ENCODE measurements around the gene LONP2. TPM values are rescaled to one million over a fixed set of nuclear protein-coding genes. Genes with fewer than 3 reads are reported as not detected.

Gene LONP2
- total and polyA plus RNA-seq, 9 of the 15 experiments (the other 6 are each of a cell fraction or from before 2014, with no cell fraction given), result 8.1 to 41.2 (median 25.6) TPM

DNA sequence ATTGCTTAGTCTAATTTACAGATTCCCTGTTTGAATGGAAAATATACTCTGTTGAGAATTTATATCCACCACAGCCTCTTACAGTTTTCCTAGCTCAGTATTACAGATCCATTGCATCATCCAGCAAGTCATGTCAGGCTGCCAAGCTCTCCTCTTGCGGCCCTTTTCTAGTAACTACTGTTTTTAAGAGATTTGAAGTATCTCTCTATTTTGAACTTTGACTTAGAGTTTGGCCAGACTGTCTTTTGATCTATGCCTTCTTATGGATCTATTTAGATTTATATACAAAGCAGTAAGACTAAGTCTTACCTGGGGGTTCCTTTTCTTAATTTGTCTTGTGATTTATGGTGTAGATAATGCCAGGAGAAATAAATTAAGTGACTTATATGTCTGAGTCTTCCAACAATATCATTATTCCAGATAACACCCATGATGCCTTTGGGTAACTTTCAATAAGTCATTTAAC, 56.3 kb downstream of the LONP2 start (continued):
- TF ChIP-seq, protein P1, sequence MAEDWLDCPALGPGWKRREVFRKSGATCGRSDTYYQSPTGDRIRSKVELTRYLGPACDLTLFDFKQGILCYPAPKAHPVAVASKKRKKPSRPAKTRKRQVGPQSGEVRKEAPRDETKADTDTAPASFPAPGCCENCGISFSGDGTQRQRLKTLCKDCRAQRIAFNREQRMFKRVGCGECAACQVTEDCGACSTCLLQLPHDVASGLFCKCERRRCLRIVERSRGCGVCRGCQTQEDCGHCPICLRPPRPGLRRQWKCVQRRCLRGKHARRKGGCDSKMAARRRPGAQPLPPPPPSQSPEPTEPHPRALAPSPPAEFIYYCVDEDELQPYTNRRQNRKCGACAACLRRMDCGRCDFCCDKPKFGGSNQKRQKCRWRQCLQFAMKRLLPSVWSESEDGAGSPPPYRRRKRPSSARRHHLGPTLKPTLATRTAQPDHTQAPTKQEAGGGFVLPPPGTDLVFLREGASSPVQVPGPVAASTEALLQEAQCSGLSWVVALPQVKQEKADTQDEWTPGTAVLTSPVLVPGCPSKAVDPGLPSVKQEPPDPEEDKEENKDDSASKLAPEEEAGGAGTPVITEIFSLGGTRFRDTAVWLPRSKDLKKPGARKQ (CRISPR knock-in tag; IDR thresholded peaks at IDR 0.05), result no peak
- no peak for TF ChIP-seq ASH1L (IDR thresholded peaks at IDR 0.05; ENCODE audit: borderline replicate concordance, low read depth, partially characterized antibody)
- no peak for TF ChIP-seq TAF7 (tag; IDR thresholded peaks at IDR 0.05)
- no peak for TF ChIP-seq NFIX (CRISPR knock-in tag; IDR thresholded peaks at IDR 0.05; ENCODE audit: low read depth)
- TF ChIP-seq, protein P2, sequence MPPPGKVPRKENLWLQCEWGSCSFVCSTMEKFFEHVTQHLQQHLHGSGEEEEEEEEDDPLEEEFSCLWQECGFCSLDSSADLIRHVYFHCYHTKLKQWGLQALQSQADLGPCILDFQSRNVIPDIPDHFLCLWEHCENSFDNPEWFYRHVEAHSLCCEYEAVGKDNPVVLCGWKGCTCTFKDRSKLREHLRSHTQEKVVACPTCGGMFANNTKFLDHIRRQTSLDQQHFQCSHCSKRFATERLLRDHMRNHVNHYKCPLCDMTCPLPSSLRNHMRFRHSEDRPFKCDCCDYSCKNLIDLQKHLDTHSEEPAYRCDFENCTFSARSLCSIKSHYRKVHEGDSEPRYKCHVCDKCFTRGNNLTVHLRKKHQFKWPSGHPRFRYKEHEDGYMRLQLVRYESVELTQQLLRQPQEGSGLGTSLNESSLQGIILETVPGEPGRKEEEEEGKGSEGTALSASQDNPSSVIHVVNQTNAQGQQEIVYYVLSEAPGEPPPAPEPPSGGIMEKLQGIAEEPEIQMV (tag; conservative IDR thresholded peaks at IDR 0.05; ENCODE audit: low read depth), result 0 out of 2 replicates have a peak, but pooled peaks have one; percentile 31
- TF ChIP-seq, protein P3, sequence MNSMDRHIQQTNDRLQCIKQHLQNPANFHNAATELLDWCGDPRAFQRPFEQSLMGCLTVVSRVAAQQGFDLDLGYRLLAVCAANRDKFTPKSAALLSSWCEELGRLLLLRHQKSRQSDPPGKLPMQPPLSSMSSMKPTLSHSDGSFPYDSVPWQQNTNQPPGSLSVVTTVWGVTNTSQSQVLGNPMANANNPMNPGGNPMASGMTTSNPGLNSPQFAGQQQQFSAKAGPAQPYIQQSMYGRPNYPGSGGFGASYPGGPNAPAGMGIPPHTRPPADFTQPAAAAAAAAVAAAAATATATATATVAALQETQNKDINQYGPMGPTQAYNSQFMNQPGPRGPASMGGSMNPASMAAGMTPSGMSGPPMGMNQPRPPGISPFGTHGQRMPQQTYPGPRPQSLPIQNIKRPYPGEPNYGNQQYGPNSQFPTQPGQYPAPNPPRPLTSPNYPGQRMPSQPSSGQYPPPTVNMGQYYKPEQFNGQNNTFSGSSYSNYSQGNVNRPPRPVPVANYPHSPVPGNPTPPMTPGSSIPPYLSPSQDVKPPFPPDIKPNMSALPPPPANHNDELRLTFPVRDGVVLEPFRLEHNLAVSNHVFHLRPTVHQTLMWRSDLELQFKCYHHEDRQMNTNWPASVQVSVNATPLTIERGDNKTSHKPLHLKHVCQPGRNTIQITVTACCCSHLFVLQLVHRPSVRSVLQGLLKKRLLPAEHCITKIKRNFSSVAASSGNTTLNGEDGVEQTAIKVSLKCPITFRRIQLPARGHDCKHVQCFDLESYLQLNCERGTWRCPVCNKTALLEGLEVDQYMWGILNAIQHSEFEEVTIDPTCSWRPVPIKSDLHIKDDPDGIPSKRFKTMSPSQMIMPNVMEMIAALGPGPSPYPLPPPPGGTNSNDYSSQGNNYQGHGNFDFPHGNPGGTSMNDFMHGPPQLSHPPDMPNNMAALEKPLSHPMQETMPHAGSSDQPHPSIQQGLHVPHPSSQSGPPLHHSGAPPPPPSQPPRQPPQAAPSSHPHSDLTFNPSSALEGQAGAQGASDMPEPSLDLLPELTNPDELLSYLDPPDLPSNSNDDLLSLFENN (IDR thresholded peaks at IDR 0.05; ENCODE audit: low read depth in 2 of 2, low read length in 2 of 2), result no peak
- TF ChIP-seq ERF (CRISPR knock-in tag; IDR thresholded peaks at IDR 0.05), result no peak
- TF ChIP-seq NFRKB (IDR thresholded peaks at IDR 0.05; ENCODE audit: low read depth), result no peak
- TF ChIP-seq, protein P4, sequence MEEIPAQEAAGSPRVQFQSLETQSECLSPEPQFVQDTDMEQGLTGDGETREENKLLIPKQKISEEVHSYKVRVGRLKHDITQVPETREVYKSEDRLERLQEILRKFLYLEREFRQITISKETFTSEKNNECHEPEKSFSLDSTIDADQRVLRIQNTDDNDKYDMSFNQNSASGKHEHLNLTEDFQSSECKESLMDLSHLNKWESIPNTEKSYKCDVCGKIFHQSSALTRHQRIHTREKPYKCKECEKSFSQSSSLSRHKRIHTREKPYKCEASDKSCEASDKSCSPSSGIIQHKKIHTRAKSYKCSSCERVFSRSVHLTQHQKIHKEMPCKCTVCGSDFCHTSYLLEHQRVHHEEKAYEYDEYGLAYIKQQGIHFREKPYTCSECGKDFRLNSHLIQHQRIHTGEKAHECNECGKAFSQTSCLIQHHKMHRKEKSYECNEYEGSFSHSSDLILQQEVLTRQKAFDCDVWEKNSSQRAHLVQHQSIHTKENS (CRISPR knock-in tag; IDR thresholded peaks at IDR 0.05), result no peak
- TF ChIP-seq SAP30 (IDR thresholded peaks at IDR 0.05; ENCODE audit: borderline replicate concordance, insufficient read depth, low read depth, low read length, poor library complexity, severe bottlenecking), result no peak
- no peak for TF ChIP-seq PHF8 (IDR thresholded peaks at IDR 0.05; ENCODE audit: borderline replicate concordance, low read length)
- TF ChIP-seq NONO (IDR thresholded peaks at IDR 0.05; ENCODE audit: low read depth in 2 of 2, low read length in 1 of 2), result no peak
- peak; percentile 58 for TF ChIP-seq ETS2 (tag; IDR thresholded peaks at IDR 0.05; ENCODE audit: borderline replicate concordance, poor library complexity, severe bottlenecking)
- no peak for TF ChIP-seq CBX1 (IDR thresholded peaks at IDR 0.05; ENCODE audit: low read depth)
- no peak for TF ChIP-seq ILK (tag; IDR thresholded peaks at IDR 0.05; ENCODE audit: borderline replicate concordance, low read depth)
- TF ChIP-seq, protein P5, sequence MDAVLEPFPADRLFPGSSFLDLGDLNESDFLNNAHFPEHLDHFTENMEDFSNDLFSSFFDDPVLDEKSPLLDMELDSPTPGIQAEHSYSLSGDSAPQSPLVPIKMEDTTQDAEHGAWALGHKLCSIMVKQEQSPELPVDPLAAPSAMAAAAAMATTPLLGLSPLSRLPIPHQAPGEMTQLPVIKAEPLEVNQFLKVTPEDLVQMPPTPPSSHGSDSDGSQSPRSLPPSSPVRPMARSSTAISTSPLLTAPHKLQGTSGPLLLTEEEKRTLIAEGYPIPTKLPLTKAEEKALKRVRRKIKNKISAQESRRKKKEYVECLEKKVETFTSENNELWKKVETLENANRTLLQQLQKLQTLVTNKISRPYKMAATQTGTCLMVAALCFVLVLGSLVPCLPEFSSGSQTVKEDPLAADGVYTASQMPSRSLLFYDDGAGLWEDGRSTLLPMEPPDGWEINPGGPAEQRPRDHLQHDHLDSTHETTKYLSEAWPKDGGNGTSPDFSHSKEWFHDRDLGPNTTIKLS (IDR thresholded peaks at IDR 0.05; ENCODE audit: borderline replicate concordance, low read depth), result no peak
